ENCODE results near the gene AKNAD1. TPM values are rescaled to one million over a fixed set of nuclear protein-coding genes. Genes with fewer than 3 reads are reported as not detected.

AKNAD1 gene
- total and polyA plus RNA-seq, 2 of the 13 experiments (the other 11 are each of a cell fraction or from before 2014, with no cell fraction given): not detected

DNA sequence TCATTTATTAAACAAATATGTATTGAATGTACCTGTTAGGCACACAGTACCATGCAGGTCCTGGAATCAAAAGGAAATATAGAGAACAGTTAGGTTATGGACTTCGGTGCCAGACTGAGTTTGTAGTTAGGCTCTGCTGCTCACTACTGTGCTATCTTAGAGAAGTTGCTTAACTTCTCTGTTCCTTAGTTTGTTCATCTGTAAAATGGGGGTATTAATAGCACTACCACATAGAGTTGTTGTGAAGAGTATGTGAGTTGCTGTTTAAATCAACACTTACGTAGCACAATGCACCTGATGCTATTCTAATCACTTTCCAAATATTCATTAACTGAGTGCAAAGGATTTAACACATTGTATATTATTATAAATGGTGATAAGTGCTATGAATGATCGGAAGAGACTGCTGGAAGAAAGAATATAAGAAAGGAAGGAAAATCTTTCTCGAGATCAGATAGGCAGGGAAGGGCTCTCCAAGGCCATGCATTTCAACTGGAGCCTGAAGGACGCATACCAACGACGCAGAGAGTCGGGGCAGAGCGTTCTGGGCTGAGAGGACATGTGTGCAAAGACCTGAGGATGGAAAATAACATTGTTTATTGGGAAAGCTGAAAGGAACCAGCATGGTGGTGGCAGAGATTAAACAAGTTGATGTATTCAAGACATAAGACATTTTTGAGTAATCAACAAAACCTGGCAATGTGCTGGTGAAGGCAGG lies 3.5 kb upstream of the AKNAD1 start (continued):
- no peak for TF ChIP-seq MAFK (conservative IDR thresholded peaks at IDR 0.05 in 1 of 2, IDR thresholded peaks at IDR 0.05 in 1 of 2; ENCODE audit: low read length in 2 of 2)
- no peak for TF ChIP-seq SMAD9 (CRISPR knock-in tag; IDR thresholded peaks at IDR 0.05)
- no peak for TF ChIP-seq ZBTB42 (CRISPR knock-in tag; IDR thresholded peaks at IDR 0.05)
- no peak for TF ChIP-seq ZNF530 (CRISPR knock-in tag; IDR thresholded peaks at IDR 0.05; ENCODE audit: low read depth)
- no peak for TF ChIP-seq ZNF337 (CRISPR knock-in tag; IDR thresholded peaks at IDR 0.05; ENCODE audit: borderline replicate concordance, low read depth)

DNA sequence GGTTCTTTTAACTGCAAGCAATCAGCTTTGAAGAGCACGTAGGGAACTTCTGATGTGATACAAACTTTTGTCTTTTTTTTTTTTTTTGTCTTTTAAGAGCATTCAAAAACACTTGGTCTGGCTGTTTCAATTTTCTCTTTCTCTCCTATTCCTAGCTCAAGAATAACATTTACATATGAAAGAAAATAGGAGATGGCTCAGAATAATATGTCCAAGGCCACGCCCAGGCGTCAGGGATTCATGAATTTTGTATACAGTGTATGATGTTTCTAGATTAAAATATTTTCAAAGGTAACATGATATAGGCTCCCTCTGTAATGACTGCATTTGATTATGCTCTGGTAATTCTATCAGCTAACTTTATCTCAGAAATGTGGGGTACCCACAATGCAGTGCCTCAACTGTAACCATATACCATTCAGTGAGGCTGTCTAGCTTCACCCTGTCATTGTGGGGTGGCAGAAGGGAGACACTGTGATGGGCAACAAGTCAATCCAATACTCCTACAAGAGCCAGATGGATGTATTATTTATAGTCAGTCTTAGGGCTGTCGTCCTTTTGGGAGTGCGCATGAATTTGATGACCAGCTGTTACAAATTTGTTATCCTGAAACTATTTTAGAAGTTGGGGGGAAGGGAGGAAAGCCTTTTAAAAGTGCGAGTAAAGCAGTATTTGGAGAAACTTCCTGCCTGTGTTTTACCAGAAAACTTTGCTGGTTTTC lies 1.5 kb upstream of the AKNAD1 start:
- no TSS peak for BruUV-seq (replicated peaks)
- TF ChIP-seq FOXO1 (CRISPR knock-in tag; IDR thresholded peaks at IDR 0.05) (no peak), MTF2 (CRISPR knock-in tag; IDR thresholded peaks at IDR 0.05; ENCODE audit: borderline replicate concordance) (no peak), POLR2AphosphoS2 (IDR thresholded peaks at IDR 0.05; ENCODE audit: low read depth, low read length) (no peak), ELF1 (CRISPR knock-in tag; IDR thresholded peaks at IDR 0.05) (no peak), SAP130 (CRISPR knock-in tag; IDR thresholded peaks at IDR 0.05; ENCODE audit: low read depth) (no peak), ZNF768 (CRISPR knock-in tag; IDR thresholded peaks at IDR 0.05) (no peak), ZNF441 (CRISPR knock-in tag; IDR thresholded peaks at IDR 0.05; ENCODE audit: borderline replicate concordance) (no peak), IKZF4 (CRISPR knock-in tag; IDR thresholded peaks at IDR 0.05; ENCODE audit: borderline replicate concordance, low read depth, not compliant biosample characterization) (no peak), DR1 (CRISPR knock-in tag; IDR thresholded peaks at IDR 0.05) (no peak), KDM3A (CRISPR knock-in tag; IDR thresholded peaks at IDR 0.05; ENCODE audit: low read depth) (no peak), NFATC3 (CRISPR knock-in tag; IDR thresholded peaks at IDR 0.05) (no peak)
- TF ChIP-seq, protein P1, sequence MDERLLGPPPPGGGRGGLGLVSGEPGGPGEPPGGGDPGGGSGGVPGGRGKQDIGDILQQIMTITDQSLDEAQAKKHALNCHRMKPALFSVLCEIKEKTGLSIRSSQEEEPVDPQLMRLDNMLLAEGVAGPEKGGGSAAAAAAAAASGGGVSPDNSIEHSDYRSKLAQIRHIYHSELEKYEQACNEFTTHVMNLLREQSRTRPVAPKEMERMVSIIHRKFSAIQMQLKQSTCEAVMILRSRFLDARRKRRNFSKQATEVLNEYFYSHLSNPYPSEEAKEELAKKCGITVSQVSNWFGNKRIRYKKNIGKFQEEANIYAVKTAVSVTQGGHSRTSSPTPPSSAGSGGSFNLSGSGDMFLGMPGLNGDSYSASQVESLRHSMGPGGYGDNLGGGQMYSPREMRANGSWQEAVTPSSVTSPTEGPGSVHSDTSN (CRISPR knock-in tag; IDR thresholded peaks at IDR 0.05): no peak
- TF ChIP-seq, protein P2, sequence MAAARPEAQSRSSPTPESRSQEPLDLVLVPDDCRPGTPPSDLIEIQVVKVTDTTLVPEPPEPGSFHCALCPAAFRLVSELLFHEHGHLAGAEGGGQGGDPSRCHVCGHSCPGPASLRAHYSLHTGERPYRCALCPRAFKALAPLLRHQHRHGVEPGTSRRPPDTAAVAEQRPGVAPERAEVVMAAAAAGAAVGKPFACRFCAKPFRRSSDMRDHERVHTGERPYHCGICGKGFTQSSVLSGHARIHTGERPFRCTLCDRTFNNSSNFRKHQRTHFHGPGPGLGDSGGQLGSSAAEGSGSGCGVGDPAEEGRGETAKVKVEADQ (CRISPR knock-in tag; IDR thresholded peaks at IDR 0.05; ENCODE audit: borderline replicate concordance): no peak
- TF ChIP-seq, protein P3, sequence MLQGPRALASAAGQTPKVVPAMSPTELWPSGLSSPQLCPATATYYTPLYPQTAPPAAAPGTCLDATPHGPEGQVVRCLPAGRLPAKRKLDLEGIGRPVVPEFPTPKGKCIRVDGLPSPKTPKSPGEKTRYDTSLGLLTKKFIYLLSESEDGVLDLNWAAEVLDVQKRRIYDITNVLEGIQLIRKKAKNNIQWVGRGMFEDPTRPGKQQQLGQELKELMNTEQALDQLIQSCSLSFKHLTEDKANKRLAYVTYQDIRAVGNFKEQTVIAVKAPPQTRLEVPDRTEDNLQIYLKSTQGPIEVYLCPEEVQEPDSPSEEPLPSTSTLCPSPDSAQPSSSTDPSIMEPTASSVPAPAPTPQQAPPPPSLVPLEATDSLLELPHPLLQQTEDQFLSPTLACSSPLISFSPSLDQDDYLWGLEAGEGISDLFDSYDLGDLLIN (CRISPR knock-in tag; IDR thresholded peaks at IDR 0.05; ENCODE audit: borderline replicate concordance): no peak

More for the DNA sequence above, 1.5 kb upstream of the AKNAD1 start:
- H3K4me2 ChIP-seq (ENCODE audit: low read depth, low read length): no peak overlapping the region
- no peak overlapping the region for H3K27ac ChIP-seq (ENCODE audit: extremely low read length, insufficient read depth, low read length)
- H3K4me3 ChIP-seq (replicated peaks in 1 of 3; ENCODE audit: insufficient read depth in 1 of 3, low read depth in 2 of 3, low read length in 3 of 3): no peak overlapping the region
- ATAC-seq (no peak), FAIRE-seq (no peak), DNase-seq (ENCODE audit: low spot score) (no peak)
- no peaks in the 10 kb centered on the region for H3K36me3 ChIP-seq (replicated peaks in 1 of 2; ENCODE audit: control insufficient read depth in 1 of 2, insufficient read depth in 2 of 2, low read length in 2 of 2)
- CTCF ChIA-PET (ENCODE audit: low intra/inter-chr PET ratio, low total read pairs): no interaction called here
- H2AFZ ChIP-seq (ENCODE audit: low read length): no peak overlapping the region
- H3K27me3 ChIP-seq (ENCODE audit: control insufficient read depth in 1 of 2, insufficient read depth in 2 of 2, low read length in 2 of 2): peaks cover 0 to 7% of the 10 kb centered on the region in 2 experiments; a peak in 3 of 5 replicates
- H3K4me1 ChIP-seq (ENCODE audit: insufficient read depth, low read length): no peaks in the 10 kb centered on the region
- no peak overlapping the region for H3K9ac ChIP-seq (ENCODE audit: insufficient read depth, low read depth, low read length)
- H3K79me2 ChIP-seq (ENCODE audit: insufficient read depth, low read length): no peaks in the 10 kb centered on the region
- POLR2A ChIA-PET: no interaction called here
- 53% methylated on average over 6 of the region's 6 CpGs for WGBS (ENCODE audit: low lambda C conversion rate)
- intact Hi-C loops (cut with micrococcal nuclease; ENCODE audit: unreplicated experiment) (no loop called here), in situ Hi-C loops (cut with HindIII; ENCODE audit: extremely low pct_ligation_motif_present, low pct_unique_long_range_greater_than_20kb) (no loop called here)
- H3K9me3 ChIP-seq (ENCODE audit: low read length): no peaks in the 10 kb centered on the region
- no peaks in the 10 kb centered on the region for H4K20me1 ChIP-seq (ENCODE audit: insufficient read depth, low read length)
